Muscle of leg (tissue), 11 donors: ENCODE measurements around the gene HPDL. TPM values are rescaled to one million over a fixed set of nuclear protein-coding genes. Genes with fewer than 3 reads are reported as not detected.
A peak's percentile ranks its signal among the peaks of the same experiment; 100 is the strongest.

Experiments used
- DNase-seq: peaks from one replicate; pipeline ENCODE4 v3.0.0; 2013
- H3K27ac ChIP-seq: one replicate; pipeline ENCODE4 v1.5.1; 2013; ENCODE audit warnings: mild to moderate bottlenecking, low read length, control low read depth
- H3K27me3 ChIP-seq: one replicate; pipeline ENCODE4 v1.6.1; 2013; ENCODE audit warnings: low read length; ENCODE audit not compliant: control insufficient read depth, insufficient read depth
- H3K36me3 ChIP-seq: one replicate; pipeline ENCODE4 v1.6.1; 2013; ENCODE audit warnings: low read length; ENCODE audit not compliant: control insufficient read depth, insufficient read depth
- H3K4me1 ChIP-seq: one replicate; pipeline ENCODE4 v1.6.1; 2013; ENCODE audit warnings: low read length; ENCODE audit not compliant: control insufficient read depth, insufficient read depth
- H3K4me3 ChIP-seq: one replicate; pipeline ENCODE4 v1.5.1; 2013; ENCODE audit warnings: low read length, control low read depth
- H3K9me3 ChIP-seq: replicated peaks from 2 replicates; pipeline ENCODE4 v1.6.1; 2013; ENCODE audit warnings: low read depth, low read length; ENCODE audit not compliant: control insufficient read depth
- WGBS: methylation state at CpG from one replicate; pipeline ENCODE4 v1.1.5; 2013; ENCODE audit warnings: missing lambda C conversion rate; ENCODE audit not compliant: insufficient coverage; 5-methylcytosine and 5-hydroxymethylcytosine counted together
- polyA plus RNA-seq, 8 donors: library from polyadenylated mRNA; unstranded; fragments of 120-200 nt; gene quantifications; one replicate each; pipeline versions ENCODE4 v1.2.1 to v1.2.3, GENCODE V29; 2013; ENCODE audit warnings: inconsistent platforms in 1 of 8, low replicate concordance in 1 of 8; ENCODE audit not compliant: insufficient read length in 8 of 8, insufficient read depth in 1 of 8
- total RNA-seq: library from RNA; stranded (reverse); fragments of 120-200 nt; gene quantifications from one replicate; pipeline ENCODE4 v1.2.4, GENCODE V29; 2013

Gene HPDL
- total and polyA plus RNA-seq, 9 donors: 1.3 to 2.6 (median 2.0) TPM

DNA sequence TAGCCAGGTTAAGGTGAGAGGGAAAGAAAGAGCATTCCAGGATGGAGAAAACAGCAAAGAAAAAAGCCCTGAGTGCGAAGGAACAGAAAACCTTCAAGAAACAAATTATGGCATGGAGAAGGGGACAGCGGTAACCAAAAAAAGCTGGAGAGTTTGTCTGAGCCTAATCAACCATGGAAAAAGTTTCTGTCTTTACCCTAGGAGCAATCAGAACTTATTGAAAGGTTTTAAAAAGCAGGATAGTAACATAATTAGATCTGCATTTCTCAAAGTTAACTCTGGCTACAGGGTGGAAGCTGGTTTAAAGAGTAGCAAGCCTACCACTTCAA, 26.1 kb upstream of the HPDL start:
- H3K27me3 ChIP-seq: no peaks in the 10 kb centered on the region
- H3K4me1 ChIP-seq: peaks cover 18% of the 10 kb centered on the region
- H3K4me3 ChIP-seq: no peak overlapping the region
- no peaks in the 10 kb centered on the region for H3K36me3 ChIP-seq
- no peak for DNase-seq
- no peak overlapping the region for H3K27ac ChIP-seq
- 43% methylated on average over 1 of the region's 2 CpGs for WGBS
- H3K9me3 ChIP-seq: no peaks in the 10 kb centered on the region

DNA sequence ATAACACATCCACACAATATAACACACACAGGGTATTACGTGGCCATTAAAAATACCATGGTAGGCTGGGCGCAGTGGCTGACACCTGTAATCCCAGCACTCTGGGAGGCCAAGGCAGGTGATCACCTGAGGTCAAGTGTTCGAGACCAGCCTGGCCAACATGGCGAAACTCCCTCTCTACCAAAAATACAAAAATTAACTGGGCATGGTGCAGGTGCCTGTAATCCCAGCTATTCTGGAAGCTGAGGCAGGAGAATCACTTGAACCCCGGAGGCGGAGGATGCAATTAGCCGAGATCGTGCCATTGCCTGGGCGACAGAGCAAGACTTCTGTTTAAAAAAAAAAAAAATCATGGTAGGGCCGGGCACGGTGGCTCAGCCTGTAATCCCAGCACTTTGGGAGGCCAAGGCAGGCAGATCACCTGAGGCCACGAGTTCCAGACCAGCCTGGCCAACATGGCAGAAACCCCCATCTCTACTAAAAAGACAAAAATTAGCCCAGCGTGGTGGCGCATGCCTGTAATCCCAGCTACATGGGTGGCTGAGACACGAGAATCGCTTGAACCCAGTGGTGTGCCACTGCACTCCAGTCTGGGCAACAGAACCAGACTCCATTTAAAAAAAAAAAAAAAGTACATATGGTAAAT, 24.1 kb upstream of the HPDL start:
- DNase-seq: no peak

DNA sequence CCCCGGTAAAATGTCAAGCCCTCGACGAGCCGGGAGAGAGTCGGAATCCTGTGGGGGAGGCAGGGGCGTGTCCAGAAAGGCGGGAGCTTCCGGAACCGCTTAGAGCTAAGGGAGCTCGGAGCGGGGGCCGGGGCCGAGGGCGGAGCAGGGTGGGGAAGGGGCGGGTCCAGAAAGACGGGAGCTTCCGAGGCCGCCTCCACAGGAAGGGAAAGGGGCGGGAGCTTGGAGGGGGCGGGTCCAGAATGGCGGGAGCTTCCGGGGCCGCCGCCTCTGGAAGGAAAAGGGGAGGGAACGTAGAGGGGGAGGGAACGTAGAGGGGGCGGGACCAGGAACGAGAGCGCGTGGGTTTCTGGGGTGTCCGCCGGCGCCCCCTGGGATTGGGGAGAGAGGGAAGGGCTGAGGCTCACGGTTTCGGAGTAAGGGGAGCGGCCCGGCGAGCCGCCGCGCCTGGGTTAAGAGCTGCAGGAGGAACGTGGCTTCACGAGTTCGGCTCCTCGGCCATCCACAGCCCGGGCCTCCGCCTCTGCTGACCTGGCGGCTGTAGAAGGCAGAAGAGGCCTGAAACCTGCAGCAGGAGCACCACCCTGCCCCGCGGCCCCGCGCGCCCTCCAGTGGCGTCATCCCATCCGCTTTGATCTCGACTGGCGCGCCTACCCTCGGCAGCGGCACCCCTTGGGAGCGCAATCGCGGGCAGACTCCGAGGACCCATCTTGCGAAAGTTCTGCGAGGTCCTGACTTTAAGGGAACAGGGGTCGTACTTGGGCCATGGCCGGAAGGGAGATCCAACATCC, 23.0 kb upstream of the HPDL start:
- under 1% methylated on average over 67 of the region's 68 CpGs for WGBS
- H3K4me1 ChIP-seq: peaks cover 18% of the 10 kb centered on the region

More for the DNA sequence above, 24.1 kb upstream of the HPDL start:
- peaks cover 2% of the 10 kb centered on the region for H3K27me3 ChIP-seq
- peaks cover 18% of the 10 kb centered on the region for H3K4me1 ChIP-seq
- H3K4me3 ChIP-seq: peak overlapping the region; percentile 70
- H3K27ac ChIP-seq: no peak overlapping the region
- no peaks in the 10 kb centered on the region for H3K9me3 ChIP-seq
- 89% methylated on average over 7 of the region's 16 CpGs for WGBS
- H3K36me3 ChIP-seq: no peaks in the 10 kb centered on the region

DNA sequence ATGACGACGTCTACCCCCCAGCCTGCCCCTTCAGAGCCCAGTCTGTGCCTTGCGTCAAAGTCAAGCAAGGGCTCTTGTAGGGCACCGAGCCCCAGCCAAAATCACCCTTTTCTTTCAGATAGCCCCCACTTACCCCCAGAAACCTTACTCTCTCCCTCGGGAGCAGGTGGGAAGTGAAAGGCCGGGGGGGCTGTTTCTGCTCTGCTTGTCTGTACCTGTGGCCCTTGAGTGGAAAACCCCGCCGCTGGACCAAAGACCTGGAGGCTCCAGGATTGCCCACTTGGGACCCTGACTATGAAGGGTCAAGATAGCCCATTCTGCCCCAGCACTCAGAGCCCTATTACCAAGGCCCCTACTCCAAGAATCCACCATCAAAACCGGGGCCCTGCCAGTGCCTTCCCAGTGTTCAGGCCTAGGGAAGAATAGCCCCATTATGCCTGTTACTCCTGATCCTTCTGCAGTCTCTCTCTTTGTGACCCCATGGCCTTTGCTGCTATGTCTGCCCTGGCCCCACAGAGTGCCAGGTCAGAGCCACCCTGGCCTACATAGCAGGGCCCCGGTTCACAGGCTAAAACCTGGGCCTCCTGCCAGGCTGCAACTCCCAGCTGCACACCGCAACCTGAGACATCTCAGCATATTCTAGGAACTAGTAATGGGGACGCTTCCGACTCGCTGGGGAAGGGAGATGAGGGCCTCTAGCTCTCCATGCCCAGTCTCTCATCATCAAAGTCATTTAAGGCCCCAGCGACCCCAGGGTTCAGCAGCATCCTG, 22.2 kb upstream of the HPDL start:
- DNase-seq: peak; percentile 65
- peaks cover 18% of the 10 kb centered on the region for H3K4me1 ChIP-seq
- 32% methylated on average over 4 of the region's 15 CpGs for WGBS

More for the DNA sequence above, 23.0 kb upstream of the HPDL start:
- Histone ChIP-seq H3K27ac (peak overlapping the region; percentile 94), H3K27me3 (peaks cover 2% of the 10 kb centered on the region), H3K4me3 (peak overlapping the region; percentile 91), H3K36me3 (no peaks in the 10 kb centered on the region), H3K9me3 (no peaks in the 10 kb centered on the region)
- DNase-seq: peak; percentile 99

DNA sequence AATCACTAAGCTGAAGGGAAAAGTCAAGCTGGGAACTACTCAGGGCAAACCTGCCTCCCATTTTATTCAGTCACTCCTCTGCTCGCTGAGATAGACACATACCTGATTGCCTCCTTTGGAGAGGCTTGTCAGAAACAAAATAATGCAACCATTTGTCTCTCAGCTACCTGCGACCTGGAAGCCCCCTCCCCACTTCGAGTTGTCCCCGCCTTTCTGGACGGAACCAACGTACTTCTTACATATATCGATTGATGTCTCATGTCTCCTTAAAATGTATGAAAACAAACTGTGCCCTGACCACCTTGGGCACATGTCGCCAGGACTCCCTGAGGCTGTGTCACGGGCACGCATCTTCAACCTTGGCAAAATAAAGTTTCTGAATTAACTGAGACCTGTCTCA, 21.5 kb upstream of the HPDL start:
- Histone ChIP-seq H3K27me3 (peaks cover 2% of the 10 kb centered on the region), H3K36me3 (no peaks in the 10 kb centered on the region), H3K9me3 (no peaks in the 10 kb centered on the region), H3K4me1 (peaks cover 18% of the 10 kb centered on the region), H3K27ac (peak overlapping the region; percentile 16), H3K4me3 (no peak overlapping the region)
- DNase-seq: no peak
- 54% methylated on average over 7 of the region's 10 CpGs for WGBS

More for the DNA sequence above, 22.2 kb upstream of the HPDL start:
- Histone ChIP-seq H3K4me3 (peak overlapping the region; percentile 91), H3K9me3 (no peaks in the 10 kb centered on the region), H3K27me3 (peaks cover 2% of the 10 kb centered on the region), H3K36me3 (no peaks in the 10 kb centered on the region), H3K27ac (peak overlapping the region; percentile 94)

DNA sequence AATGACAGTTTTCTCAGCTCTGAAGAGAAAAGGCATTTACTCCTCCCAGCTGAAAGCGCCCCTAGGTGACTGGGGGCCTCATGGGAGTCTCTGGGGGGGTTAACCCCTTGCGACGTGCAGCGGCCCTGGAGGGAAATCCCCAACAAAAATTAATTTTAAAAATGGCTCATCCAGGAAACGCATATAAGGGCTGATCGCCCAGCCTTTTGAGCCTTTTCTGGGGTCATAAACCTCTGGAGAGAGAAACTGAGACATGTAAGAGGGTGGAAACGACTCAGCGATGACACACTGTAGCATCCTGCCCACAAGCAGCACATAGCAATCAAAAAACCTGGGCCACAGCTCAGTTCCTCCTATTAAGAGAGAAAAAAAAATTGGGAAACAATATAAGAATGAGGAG, 20.4 kb upstream of the HPDL start:
- Histone ChIP-seq H3K36me3 (no peaks in the 10 kb centered on the region), H3K9me3 (no peaks in the 10 kb centered on the region), H3K27me3 (peaks cover 2% of the 10 kb centered on the region), H3K27ac (no peak overlapping the region), H3K4me3 (no peak overlapping the region), H3K4me1 (peaks cover 18% of the 10 kb centered on the region)
- no peak for DNase-seq
- no CpG with 5 or more reads among the region's 8 CpGs for WGBS

DNA sequence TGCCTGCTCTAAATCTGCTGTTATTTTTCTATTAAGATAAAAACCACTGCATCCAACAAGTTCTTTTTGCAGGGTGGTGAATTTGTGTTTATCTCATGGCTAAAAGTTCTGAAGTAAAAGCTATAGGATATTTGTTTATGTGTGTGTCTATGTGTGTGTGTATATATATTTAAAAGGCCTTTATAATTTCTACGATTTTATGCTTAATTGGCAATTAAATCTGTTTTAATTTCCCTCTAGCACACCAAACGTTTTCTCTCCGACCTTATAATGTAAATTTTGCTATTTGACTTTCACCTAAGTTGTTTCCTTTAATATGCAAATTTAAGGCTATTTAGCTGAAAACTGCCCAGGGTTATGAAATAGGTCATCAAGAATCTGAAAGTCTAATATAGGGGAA, 19.8 kb upstream of the HPDL start:
- Histone ChIP-seq H3K27me3 (peaks cover 2% of the 10 kb centered on the region), H3K4me3 (no peak overlapping the region), H3K27ac (no peak overlapping the region), H3K4me1 (peaks cover 18% of the 10 kb centered on the region), H3K36me3 (no peaks in the 10 kb centered on the region), H3K9me3 (no peaks in the 10 kb centered on the region)
- WGBS: no CpG with 5 or more reads among the region's 3 CpGs
- no peak for DNase-seq

DNA sequence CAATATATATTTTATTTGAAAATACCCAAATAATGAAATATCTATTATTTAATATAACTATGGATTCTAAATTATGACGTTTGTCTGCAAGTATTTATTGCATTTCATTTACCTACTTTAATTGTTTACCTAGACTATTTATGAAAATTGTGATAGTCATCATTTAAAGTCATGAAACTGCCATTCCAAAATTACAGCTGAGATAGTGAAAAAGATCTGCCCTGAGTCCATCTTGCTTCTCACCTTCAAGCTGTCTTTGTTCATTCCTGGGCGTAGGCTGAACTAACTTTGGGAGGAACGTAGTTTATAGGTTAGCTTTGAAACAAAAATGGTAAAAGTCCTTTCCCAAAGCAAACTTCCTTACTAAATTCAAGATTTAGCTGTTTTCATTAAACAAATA, 12.4 kb upstream of the HPDL start:
- DNase-seq: no peak
- Histone ChIP-seq H3K4me1 (no peaks in the 10 kb centered on the region), H3K27ac (no peak overlapping the region), H3K36me3 (no peaks in the 10 kb centered on the region), H3K4me3 (no peak overlapping the region), H3K9me3 (no peaks in the 10 kb centered on the region), H3K27me3 (no peaks in the 10 kb centered on the region)
- WGBS: no CpG with 5 or more reads among the region's 3 CpGs

DNA sequence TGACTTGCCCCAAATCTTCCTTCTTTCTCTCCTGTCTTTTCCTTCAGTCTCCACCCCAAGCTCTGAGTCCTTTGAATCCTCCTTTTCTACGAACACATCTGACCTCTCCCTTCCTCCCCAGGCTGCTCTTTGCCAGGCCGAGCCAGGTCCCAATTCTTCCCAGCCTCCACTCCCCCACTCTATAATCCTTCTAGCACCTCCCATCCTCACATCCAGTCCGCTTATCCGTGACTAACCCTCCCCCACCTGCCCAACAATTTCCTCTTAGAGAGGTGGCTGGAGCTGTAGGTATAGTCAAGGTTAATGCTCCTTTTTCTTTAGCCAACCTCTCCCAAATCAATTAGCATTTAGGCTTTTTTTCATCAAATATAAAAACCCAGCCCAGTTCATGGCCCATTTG, 9.5 kb upstream of the HPDL start:
- WGBS: 43% methylated on average over 2 of the region's 4 CpGs

DNA sequence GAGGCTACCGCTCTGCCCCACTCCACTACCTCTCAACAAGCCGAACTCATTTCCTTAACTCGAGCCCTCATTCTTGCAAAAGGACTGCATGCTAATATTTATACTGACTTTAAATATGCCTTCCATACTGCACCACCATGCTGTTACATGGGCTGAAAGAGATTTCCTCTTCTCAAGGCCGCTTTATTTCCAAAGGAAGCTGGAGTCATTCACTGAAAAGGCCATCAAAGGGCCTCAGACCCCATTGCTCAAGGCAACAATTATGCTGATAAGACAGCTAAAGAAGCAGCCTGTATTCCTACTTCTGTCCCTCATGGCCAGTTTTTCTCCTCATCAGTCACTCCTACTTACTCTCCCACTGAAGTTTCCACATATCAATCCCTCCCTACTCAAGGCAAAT, 6.9 kb upstream of the HPDL start:
- no peaks in the 10 kb centered on the region for H3K9me3 ChIP-seq
- no peak for DNase-seq
- WGBS: 57% methylated on average over 4 of the region's 4 CpGs
- no peak overlapping the region for H3K27ac ChIP-seq
- no peak overlapping the region for H3K4me3 ChIP-seq
- no peaks in the 10 kb centered on the region for H3K36me3 ChIP-seq
- H3K4me1 ChIP-seq: no peaks in the 10 kb centered on the region
- no peaks in the 10 kb centered on the region for H3K27me3 ChIP-seq

More for the DNA sequence above, 9.5 kb upstream of the HPDL start:
- DNase-seq: no peak
- Histone ChIP-seq H3K27ac (no peak overlapping the region), H3K4me1 (no peaks in the 10 kb centered on the region), H3K4me3 (no peak overlapping the region), H3K27me3 (no peaks in the 10 kb centered on the region), H3K9me3 (no peaks in the 10 kb centered on the region), H3K36me3 (no peaks in the 10 kb centered on the region)
